ENCODE measurements around the gene SPTSSA. TPM values are rescaled to one million over a fixed set of nuclear protein-coding genes. Genes with fewer than 3 reads are reported as not detected.

SPTSSA gene
- total RNA-seq, 1 donor from 2014 or later, result 9.8 TPM

DNA sequence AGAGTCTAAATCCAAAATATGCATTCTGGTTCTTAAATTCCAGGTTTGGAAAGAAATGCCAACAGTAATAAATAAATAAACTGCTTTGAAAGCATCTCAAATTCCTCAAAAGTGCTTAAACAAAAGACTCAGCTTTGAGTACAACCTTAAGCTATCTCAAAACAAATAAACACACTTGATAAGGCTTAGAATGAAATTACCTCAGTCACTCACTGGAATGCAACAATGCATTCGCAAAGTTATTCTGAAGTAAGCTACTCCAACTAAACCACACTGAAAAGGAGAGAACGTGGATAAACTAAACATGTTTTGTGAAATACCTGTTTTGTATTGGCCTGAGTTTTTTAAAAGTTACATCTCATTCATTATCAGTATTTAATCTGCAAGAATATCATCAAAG, 1.2 kb downstream of the SPTSSA start:
- DNase-seq (ENCODE audit: low read depth), result no peak
- TF ChIP-seq, protein P1, sequence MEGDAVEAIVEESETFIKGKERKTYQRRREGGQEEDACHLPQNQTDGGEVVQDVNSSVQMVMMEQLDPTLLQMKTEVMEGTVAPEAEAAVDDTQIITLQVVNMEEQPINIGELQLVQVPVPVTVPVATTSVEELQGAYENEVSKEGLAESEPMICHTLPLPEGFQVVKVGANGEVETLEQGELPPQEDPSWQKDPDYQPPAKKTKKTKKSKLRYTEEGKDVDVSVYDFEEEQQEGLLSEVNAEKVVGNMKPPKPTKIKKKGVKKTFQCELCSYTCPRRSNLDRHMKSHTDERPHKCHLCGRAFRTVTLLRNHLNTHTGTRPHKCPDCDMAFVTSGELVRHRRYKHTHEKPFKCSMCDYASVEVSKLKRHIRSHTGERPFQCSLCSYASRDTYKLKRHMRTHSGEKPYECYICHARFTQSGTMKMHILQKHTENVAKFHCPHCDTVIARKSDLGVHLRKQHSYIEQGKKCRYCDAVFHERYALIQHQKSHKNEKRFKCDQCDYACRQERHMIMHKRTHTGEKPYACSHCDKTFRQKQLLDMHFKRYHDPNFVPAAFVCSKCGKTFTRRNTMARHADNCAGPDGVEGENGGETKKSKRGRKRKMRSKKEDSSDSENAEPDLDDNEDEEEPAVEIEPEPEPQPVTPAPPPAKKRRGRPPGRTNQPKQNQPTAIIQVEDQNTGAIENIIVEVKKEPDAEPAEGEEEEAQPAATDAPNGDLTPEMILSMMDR (conservative IDR thresholded peaks at IDR 0.05; ENCODE audit: low read depth, low read length), result no peak
- peak overlapping the region; percentile 71 for H3K4me3 ChIP-seq (ENCODE audit: low read depth, low read length)

DNA sequence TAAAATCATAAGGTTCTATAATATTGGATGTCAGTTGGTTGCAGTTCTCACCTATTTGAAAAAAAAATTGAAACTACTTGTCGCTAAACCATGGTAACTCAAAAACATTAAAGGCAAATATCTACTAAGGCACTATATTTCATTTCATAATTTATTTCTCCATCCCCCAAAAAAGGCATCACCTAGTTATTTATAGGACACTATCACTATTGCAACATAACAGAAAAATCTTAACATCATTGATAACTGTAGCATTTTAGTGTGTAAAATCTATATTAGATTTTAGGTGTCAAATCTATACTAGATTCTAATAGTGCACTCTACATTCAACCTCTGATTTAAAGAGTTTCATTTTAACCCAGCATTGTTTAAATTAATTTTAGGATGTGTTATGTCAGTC, 1.7 kb downstream of the SPTSSA start:
- no peak overlapping the region for H3K4me3 ChIP-seq (ENCODE audit: low read depth, low read length)
- TF ChIP-seq, protein P1 (conservative IDR thresholded peaks at IDR 0.05; ENCODE audit: low read depth, low read length), result no peak
- no peak for DNase-seq (ENCODE audit: low read depth)

DNA sequence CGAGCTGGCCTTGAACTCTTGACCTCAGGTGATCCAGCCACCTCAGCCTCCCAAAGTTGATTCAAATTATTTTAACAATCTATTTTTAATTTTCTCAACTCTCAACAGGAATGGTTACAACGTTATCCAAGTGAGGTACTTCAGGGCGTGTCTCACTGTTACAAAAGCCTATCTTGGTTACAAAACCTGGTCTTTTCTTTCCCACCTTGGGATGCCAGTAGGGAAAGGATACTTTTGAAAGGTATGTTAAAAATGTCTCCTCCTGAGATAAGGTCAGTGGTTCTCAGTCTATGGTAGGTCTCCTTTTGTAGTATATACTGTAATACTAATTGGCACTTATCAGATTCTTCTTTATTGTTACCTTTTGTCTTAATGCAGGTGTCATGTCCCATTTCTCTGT, 4.9 kb downstream of the SPTSSA start:
- H3K4me3 ChIP-seq (ENCODE audit: low read depth, low read length), result no peak overlapping the region
- TF ChIP-seq, protein P1 (conservative IDR thresholded peaks at IDR 0.05; ENCODE audit: low read depth, low read length), result no peak
- DNase-seq (ENCODE audit: low read depth), result no peak

DNA sequence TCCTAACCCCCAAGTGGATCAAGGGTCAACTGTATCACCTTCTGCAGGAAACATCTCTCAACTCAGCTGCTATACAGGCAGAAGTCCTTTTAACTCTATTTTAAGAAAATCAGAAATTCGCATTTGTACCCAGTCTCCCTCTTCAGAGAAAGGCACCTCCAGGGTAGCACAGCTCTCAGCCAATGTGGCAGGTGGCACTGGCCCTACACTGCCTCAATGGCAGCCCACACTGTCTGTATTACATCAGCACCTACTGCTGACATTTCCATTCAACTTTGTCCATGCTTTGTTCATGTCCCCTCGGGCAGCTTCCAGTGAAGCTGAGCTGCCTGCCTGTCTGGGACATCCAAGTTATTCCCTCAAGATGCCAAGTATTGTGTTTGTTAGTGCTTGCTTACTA, 8.8 kb downstream of the SPTSSA start:
- no peak for DNase-seq (ENCODE audit: low read depth)
- H3K4me3 ChIP-seq (ENCODE audit: low read depth, low read length), result no peak overlapping the region
- TF ChIP-seq, protein P1 (conservative IDR thresholded peaks at IDR 0.05; ENCODE audit: low read depth, low read length), result no peak

DNA sequence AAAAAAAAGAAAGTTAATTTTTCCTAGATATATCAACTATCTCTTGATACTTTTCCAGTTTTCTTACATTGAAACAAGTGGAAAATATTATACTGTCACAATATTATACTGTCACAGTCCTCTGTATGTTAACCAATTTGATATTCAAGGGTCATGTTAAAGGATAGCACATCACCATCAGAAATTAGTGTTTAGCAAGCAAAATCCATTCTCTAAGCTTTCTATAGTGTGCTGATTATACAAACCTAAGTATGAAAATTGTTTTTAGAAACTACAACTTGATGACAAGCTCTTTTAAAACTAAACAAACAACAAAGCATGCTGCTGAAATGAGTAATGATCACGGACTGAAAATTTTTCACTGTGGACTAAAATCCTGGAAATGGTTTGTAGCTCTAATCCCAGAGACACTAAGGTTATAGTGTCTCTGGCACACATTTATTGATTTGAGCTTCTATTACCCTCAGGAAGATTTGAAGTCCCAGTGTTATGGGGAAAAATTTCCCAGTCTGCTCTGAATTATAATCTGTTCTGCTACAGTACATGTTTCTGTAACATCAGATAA, 9.7 kb downstream of the SPTSSA start:
- TF ChIP-seq, protein P1 (conservative IDR thresholded peaks at IDR 0.05; ENCODE audit: low read depth, low read length), result no peak
- no peak overlapping the region for H3K4me3 ChIP-seq (ENCODE audit: low read depth, low read length)
- no peak for DNase-seq (ENCODE audit: low read depth)

DNA sequence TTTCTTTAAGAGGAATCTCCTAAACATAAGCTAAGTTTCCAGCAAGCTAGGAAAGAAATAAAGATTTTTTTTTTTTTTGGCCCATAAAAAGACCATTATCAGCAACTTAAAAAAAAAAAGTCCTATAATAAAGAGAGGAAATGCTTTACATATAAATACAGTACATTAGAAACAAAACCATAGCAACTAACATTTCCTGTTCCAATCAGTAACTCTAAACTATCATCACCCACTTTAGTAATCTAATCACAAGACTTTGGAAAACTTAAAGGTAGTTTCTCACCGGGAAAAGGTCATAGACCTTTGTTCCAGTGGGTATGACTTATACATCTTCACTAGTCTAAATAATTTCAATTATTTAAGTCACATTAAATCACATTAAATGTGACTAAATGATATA, 11.1 kb downstream of the SPTSSA start:
- no peak overlapping the region for H3K4me3 ChIP-seq (ENCODE audit: low read depth, low read length)
- no peak for DNase-seq (ENCODE audit: low read depth)
- TF ChIP-seq, protein P1 (conservative IDR thresholded peaks at IDR 0.05; ENCODE audit: low read depth, low read length), result no peak

DNA sequence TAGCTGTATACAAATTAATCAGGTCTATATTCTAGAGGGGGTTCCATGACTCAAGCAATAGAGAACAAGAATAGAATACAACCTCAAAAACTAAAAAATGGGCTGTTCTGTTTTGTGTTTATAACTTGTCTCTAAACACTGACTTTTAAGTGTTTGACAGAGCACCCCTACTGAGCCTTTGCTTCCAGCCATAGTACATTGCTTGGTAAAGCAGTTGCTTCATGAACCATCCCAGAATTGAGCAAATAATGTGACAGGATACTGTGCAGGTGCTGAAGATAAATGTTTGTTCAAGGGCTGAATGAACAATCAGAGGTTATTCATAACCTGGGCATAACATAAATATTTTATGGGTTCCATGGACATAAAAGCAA, 11.5 kb downstream of the SPTSSA start:
- no peak overlapping the region for H3K4me3 ChIP-seq (ENCODE audit: low read depth, low read length)
- no peak for DNase-seq (ENCODE audit: low read depth)
- TF ChIP-seq, protein P1 (conservative IDR thresholded peaks at IDR 0.05; ENCODE audit: low read depth, low read length), result no peak
